ENCODE data around the gene RPL32. TPM values are rescaled to one million over a fixed set of nuclear protein-coding genes. Genes with fewer than 3 reads are reported as not detected.

RPL32 gene
- total RNA-seq, 1 experiment from 2014 or later: 1,643 TPM

GRCh38 chr3:12825156-12825555 is 16.2 kb downstream of the RPL32 start (continued):
- no peak for TF ChIP-seq TCF7 (CRISPR knock-in tag; IDR thresholded peaks at IDR 0.05; ENCODE audit: low read depth)
- TF ChIP-seq ZSCAN18 (CRISPR knock-in tag; IDR thresholded peaks at IDR 0.05): no peak
- no peak for TF ChIP-seq AR (CRISPR knock-in tag; IDR thresholded peaks at IDR 0.05)
- TF ChIP-seq ZNF317 (CRISPR knock-in tag; IDR thresholded peaks at IDR 0.05; ENCODE audit: borderline replicate concordance, low read depth): no peak
- no peak for TF ChIP-seq MXD4 (CRISPR knock-in tag; IDR thresholded peaks at IDR 0.05; ENCODE audit: borderline replicate concordance)
- no peak for TF ChIP-seq E2F1 (CRISPR knock-in tag; IDR thresholded peaks at IDR 0.05)

GRCh38 chr3:12824299-12824698 is 17.1 kb downstream of the RPL32 start:
- CTCF ChIA-PET: interaction anchor here (1.4 to 2.0 kb wide), 2 partner anchors 17 to 37 kb away, joined by 5 to 8 read pairs; no protein-coding TSS in a partner anchor
- POLR2A ChIA-PET: no interaction called here
- ATAC-seq (no peak), DNase-seq (ENCODE audit: low spot score) (no peak)
- Mint-ChIP-seq H3K36me3 (peaks cover 4% of the 10 kb centered on the region; the same call in 1 of the 2 replicates), H3K9me3 (no peaks in the 10 kb centered on the region), H3K4me3 (no peak overlapping the region), H3K4me1 (peaks cover 8% of the 10 kb centered on the region), H3K27ac (no peak overlapping the region), H3K27me3 (ENCODE audit: low read depth) (no peaks in the 10 kb centered on the region)
- no peak for TF ChIP-seq USF1 (CRISPR knock-in tag; IDR thresholded peaks at IDR 0.05)
- no peak for TF ChIP-seq ZSCAN18 (CRISPR knock-in tag; IDR thresholded peaks at IDR 0.05)
- TF ChIP-seq NFATC4 (CRISPR knock-in tag; IDR thresholded peaks at IDR 0.05): no peak
- no peak for TF ChIP-seq E2F4 (CRISPR knock-in tag; IDR thresholded peaks at IDR 0.05; ENCODE audit: borderline replicate concordance, low read depth)
- TF ChIP-seq JAZF1 (CRISPR knock-in tag; IDR thresholded peaks at IDR 0.05): no peak
- no peak for TF ChIP-seq PREB (CRISPR knock-in tag; IDR thresholded peaks at IDR 0.05; ENCODE audit: borderline replicate concordance)
- TF ChIP-seq MXD4 (CRISPR knock-in tag; IDR thresholded peaks at IDR 0.05; ENCODE audit: borderline replicate concordance): no peak
- TF ChIP-seq FOXP1 (CRISPR knock-in tag; IDR thresholded peaks at IDR 0.05; ENCODE audit: borderline replicate concordance): no peak
- no peak for TF ChIP-seq GABPB1 (CRISPR knock-in tag; IDR thresholded peaks at IDR 0.05)
- no peak for TF ChIP-seq FOXP4 (CRISPR knock-in tag; IDR thresholded peaks at IDR 0.05)
- no peak for TF ChIP-seq CBFB (CRISPR knock-in tag; IDR thresholded peaks at IDR 0.05; ENCODE audit: low read depth)
- TF ChIP-seq CREB1 (CRISPR knock-in tag; IDR thresholded peaks at IDR 0.05): no peak
- no peak for TF ChIP-seq ZNF281 (CRISPR knock-in tag; IDR thresholded peaks at IDR 0.05)
- TF ChIP-seq ESRRA (CRISPR knock-in tag; IDR thresholded peaks at IDR 0.05; ENCODE audit: borderline replicate concordance): no peak
- no peak for TF ChIP-seq RELA (CRISPR knock-in tag; IDR thresholded peaks at IDR 0.05; ENCODE audit: borderline replicate concordance)
- TF ChIP-seq MAX (CRISPR knock-in tag; IDR thresholded peaks at IDR 0.05): no peak
